ENCODE measurements around the gene SGF29. TPM values are rescaled to one million over a fixed set of nuclear protein-coding genes. Genes with fewer than 3 reads are reported as not detected.
"Not testable (repeated sequence)": the region's sequence is repeated elsewhere in the genome, so short reads cannot be mapped to it uniquely, and the experiment has no call there.

SGF29 gene
- total and polyA plus RNA-seq, 10 donors, result 22.9 to 35.1 (median 27.5) TPM

- no peak for TF ChIP-seq POLR2AphosphoS5 (IDR thresholded peaks at IDR 0.05)
- TF ChIP-seq, protein P1, sequence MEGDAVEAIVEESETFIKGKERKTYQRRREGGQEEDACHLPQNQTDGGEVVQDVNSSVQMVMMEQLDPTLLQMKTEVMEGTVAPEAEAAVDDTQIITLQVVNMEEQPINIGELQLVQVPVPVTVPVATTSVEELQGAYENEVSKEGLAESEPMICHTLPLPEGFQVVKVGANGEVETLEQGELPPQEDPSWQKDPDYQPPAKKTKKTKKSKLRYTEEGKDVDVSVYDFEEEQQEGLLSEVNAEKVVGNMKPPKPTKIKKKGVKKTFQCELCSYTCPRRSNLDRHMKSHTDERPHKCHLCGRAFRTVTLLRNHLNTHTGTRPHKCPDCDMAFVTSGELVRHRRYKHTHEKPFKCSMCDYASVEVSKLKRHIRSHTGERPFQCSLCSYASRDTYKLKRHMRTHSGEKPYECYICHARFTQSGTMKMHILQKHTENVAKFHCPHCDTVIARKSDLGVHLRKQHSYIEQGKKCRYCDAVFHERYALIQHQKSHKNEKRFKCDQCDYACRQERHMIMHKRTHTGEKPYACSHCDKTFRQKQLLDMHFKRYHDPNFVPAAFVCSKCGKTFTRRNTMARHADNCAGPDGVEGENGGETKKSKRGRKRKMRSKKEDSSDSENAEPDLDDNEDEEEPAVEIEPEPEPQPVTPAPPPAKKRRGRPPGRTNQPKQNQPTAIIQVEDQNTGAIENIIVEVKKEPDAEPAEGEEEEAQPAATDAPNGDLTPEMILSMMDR (IDR thresholded peaks at IDR 0.05 in 8 of 11, conservative IDR thresholded peaks at IDR 0.05 in 3 of 11), result no peak
- TF ChIP-seq POLR2A (IDR thresholded peaks at IDR 0.05), result no peak
- Histone ChIP-seq H3K4me1 (peaks cover 0 to 36% (median 22%) of the 10 kb centered on the region in 6 donors), H3K9me3 (no peaks in the 10 kb centered on the region), H3K27ac (no peak overlapping the region), H3K36me3 (peaks cover 0 to 52% (median 2%) of the 10 kb centered on the region in 6 donors), H3K27me3 (replicated peaks in 1 of 7) (no peaks in the 10 kb centered on the region), H3K4me3 (no peak overlapping the region)
- intact Hi-C loops (cut with DNase I; ENCODE audit: low total_unique reads), result no loop called here
- 83 to 96% (median 89%) methylated on average over 14 to 16 of the region's 16 CpGs for WGBS, 5 donors
- DNase-seq, result peak; percentile 79
Observed at GRCh38 chr16:28606291-28607115, 52.8 kb downstream of the SGF29 start.

- Histone ChIP-seq H3K9me3 (no peaks in the 10 kb centered on the region), H3K4me1 (peaks cover 0 to 36% (median 22%) of the 10 kb centered on the region in 6 donors), H3K36me3 (peaks cover 0 to 52% (median 2%) of the 10 kb centered on the region in 6 donors), H3K27ac (no peak overlapping the region), H3K27me3 (replicated peaks in 1 of 7) (no peaks in the 10 kb centered on the region), H3K4me3 (no peak overlapping the region)
- intact Hi-C loops (cut with DNase I; ENCODE audit: low total_unique reads), result no loop called here
- WGBS, 5 donors, result 93 to 96% (median 96%) methylated on average over 9 of the region's 9 CpGs
- peak; percentile 65 for DNase-seq
- TF ChIP-seq, protein P1 (IDR thresholded peaks at IDR 0.05 in 8 of 11, conservative IDR thresholded peaks at IDR 0.05 in 3 of 11), result no peak
- TF ChIP-seq POLR2A (IDR thresholded peaks at IDR 0.05) (no peak), POLR2AphosphoS5 (IDR thresholded peaks at IDR 0.05) (no peak)
Observed at GRCh38 chr16:28607116-28607623, 53.5 kb downstream of the SGF29 start.

DNA sequence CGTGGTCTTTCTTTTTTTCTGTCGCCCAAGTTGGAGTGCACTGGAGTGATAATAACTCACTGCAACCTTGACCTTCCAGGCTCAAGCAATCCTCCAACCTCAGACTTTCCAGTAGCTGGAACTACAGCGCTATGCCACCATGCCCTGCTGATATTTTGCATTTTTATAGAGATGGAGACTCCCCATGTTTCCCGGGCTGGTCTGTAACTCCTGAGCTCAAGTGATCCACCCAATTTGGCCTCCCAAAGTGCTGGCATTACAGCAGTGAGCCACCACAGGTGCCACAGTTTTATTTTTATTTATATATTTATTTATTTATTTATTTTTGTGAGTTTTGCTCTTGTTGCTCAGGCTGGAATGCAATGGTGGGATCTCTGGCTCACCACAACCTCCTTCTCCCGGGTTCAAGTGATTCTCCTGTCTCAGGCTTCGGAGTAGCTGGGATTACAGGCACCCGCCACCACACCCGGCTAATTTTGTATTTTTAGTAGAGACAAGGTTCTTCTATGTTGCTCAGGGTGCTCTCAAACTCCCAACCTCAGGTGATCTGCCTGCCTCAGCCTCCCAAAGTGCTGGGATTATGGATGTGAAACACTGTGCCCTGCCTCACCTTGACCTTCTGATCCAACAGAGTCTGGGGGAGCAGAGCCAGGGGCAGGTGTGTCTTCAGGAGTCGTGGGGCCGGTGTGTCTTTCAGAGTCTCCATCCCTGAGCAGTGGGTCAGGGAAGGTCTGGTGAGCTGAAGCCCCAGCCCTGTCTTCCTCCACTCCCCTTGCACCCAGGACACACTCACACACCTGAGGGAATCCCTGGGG lies 54.2 kb downstream of the SGF29 start:
- WGBS, 5 donors, result 92 to 98% (median 94%) methylated on average over 10 of the region's 10 CpGs
- intact Hi-C loops (cut with DNase I; ENCODE audit: low total_unique reads); H3K9me3 ChIP-seq; DNase-seq; H3K27me3 ChIP-seq (replicated peaks in 1 of 7): not testable (repeated sequence)
- H3K4me1 ChIP-seq, result peaks cover 0 to 36% (median 20%) of the 10 kb centered on the region in 6 donors
- peak overlapping the region in 1 of 8 donors; percentile 62 for H3K4me3 ChIP-seq
- peaks cover 0 to 52% (median 2%) of the 10 kb centered on the region in 6 donors for H3K36me3 ChIP-seq
- H3K27ac ChIP-seq, result peak overlapping the region in 1 of 8 donors; percentile 85

- H3K27me3 ChIP-seq (replicated peaks in 1 of 7); H3K9me3 ChIP-seq; intact Hi-C loops (cut with DNase I; ENCODE audit: low total_unique reads): not testable (repeated sequence)
- 84 to 96% (median 91%) methylated on average over 5 to 6 of the region's 7 CpGs for WGBS, 5 donors
- Histone ChIP-seq H3K27ac (peak overlapping the region in 1 of 8 donors; percentile 85), H3K4me3 (peak overlapping the region in 1 of 8 donors; percentile 62), H3K4me1 (peaks cover 0 to 36% (median 20%) of the 10 kb centered on the region in 6 donors), H3K36me3 (peaks cover 0 to 50% (median 2%) of the 10 kb centered on the region in 6 donors)
- DNase-seq, result peak; percentile 74
Observed at GRCh38 chr16:28608496-28608808, 54.7 kb downstream of the SGF29 start.

Measured in spleen (tissue), 11 donors.